HG03575 (cell line): ENCODE results near the gene DIPK2B.

Experiments used
- ATAC-seq: cut with Tn5 transposase; IDR thresholded peaks from one replicate; pipeline ENCODE4 v1.9.1; 2021; ENCODE audit not compliant: unreplicated experiment, insufficient number of reproducible peaks, low FRiP score; ENCODE audit errors: extremely low read depth

DIPK2B gene

GRCh38 chrX:45200741-45201234 lies at the start of gene DIPK2B:
DIPK2B (minus strand) TSS chrX:45200876; CDS start chrX:45200826, 50 bp downstream.
- ATAC-seq, result no peak

- no peak for ATAC-seq
These were observed 39.6 kb upstream of the DIPK2B start for GRCh38 chrX:45240301-45240700.

GRCh38 chrX:45238489-45238888 lies 37.8 kb upstream of the DIPK2B start:
- no peak for ATAC-seq

- no peak for ATAC-seq
These were observed 32.9 kb upstream of the DIPK2B start for GRCh38 chrX:45233531-45233930.

- ATAC-seq, result no peak
These were observed 31.5 kb upstream of the DIPK2B start for GRCh38 chrX:45232139-45232538.

GRCh38 chrX:45230410-45230809 lies 29.7 kb upstream of the DIPK2B start:
- ATAC-seq, result no peak

GRCh38 chrX:45229348-45229747 lies 28.7 kb upstream of the DIPK2B start:
- ATAC-seq, result no peak

- ATAC-seq, result no peak
These were observed 27.4 kb upstream of the DIPK2B start for GRCh38 chrX:45228126-45228525.

GRCh38 chrX:45208121-45208856 lies 7.6 kb upstream of the DIPK2B start:
- ATAC-seq, result no peak

- ATAC-seq, result no peak
These were observed 1.5 kb upstream of the DIPK2B start for GRCh38 chrX:45202171-45202570.

- ATAC-seq, result no peak
These were observed 2.0 kb downstream of the DIPK2B start for GRCh38 chrX:45198706-45199105.

GRCh38 chrX:45198301-45198700 lies 2.4 kb downstream of the DIPK2B start:
- no peak for ATAC-seq

GRCh38 chrX:45196701-45197100 lies 4.0 kb downstream of the DIPK2B start:
- no peak for ATAC-seq

- ATAC-seq, result no peak
These were observed 8.8 kb downstream of the DIPK2B start for GRCh38 chrX:45191820-45192409.

GRCh38 chrX:45191383-45191782 lies 9.3 kb downstream of the DIPK2B start:
- no peak for ATAC-seq

GRCh38 chrX:45187731-45188130 lies 12.9 kb downstream of the DIPK2B start:
- no peak for ATAC-seq

GRCh38 chrX:45186643-45187026 lies 14.0 kb downstream of the DIPK2B start:
- no peak for ATAC-seq

GRCh38 chrX:45184211-45184610 lies 16.5 kb downstream of the DIPK2B start:
- ATAC-seq, result no peak

GRCh38 chrX:45172890-45173289 lies 27.8 kb downstream of the DIPK2B start:
- no peak for ATAC-seq

GRCh38 chrX:45166781-45167180 lies 33.9 kb downstream of the DIPK2B start:
- no peak for ATAC-seq

GRCh38 chrX:45165726-45166125 lies 35.0 kb downstream of the DIPK2B start:
- no peak for ATAC-seq
